WTC11 (cell line): Measurements from ENCODE around the gene SNX13. TPM values are rescaled to one million over a fixed set of nuclear protein-coding genes. Genes with fewer than 3 reads are reported as not detected.

ENCODE experiments used
- ATAC-seq: fragments of 200-7000 bp; cut with Tn5 transposase; 2 replicates; pipeline ENCODE4 v1.10.0; 2021; ENCODE audit warnings: mild to moderate bottlenecking, moderate library complexity
- CTCF ChIA-PET: fragments of 300-600 bp; sonication (Branson Sonifier 250); formaldehyde crosslinking; loops from one replicate; lab custom pipeline; 2021; ENCODE audit warnings: antibody characterized with exemption; lab: Charles Lee
- POLR2A ChIA-PET: fragments of 350-600 bp; sonication (Branson Sonifier 250); formaldehyde crosslinking; loops from one replicate; lab custom pipeline; 2021; ENCODE audit warnings: antibody characterized with exemption; lab: Charles Lee
- DNase-seq: peaks from one replicate; pipeline ENCODE4 v3.0.0; 2021; ENCODE audit warnings: low spot score
- H3K27ac Mint-ChIP-seq: 2 replicates; pipeline ENCODE4 v1.8.0; 2021; ENCODE audit warnings: mixed read lengths
- H3K27me3 Mint-ChIP-seq: 2 replicates; pipeline ENCODE4 v1.8.0; 2021; ENCODE audit warnings: low read depth, mild to moderate bottlenecking, moderate library complexity, mixed read lengths
- H3K36me3 Mint-ChIP-seq: 2 replicates; pipeline ENCODE4 v1.8.0; 2021; ENCODE audit warnings: mixed read lengths
- H3K4me1 Mint-ChIP-seq: 2 replicates; pipeline ENCODE4 v1.8.0; 2022; ENCODE audit warnings: mixed read lengths
- H3K4me3 Mint-ChIP-seq: 2 replicates; pipeline ENCODE4 v1.8.0; 2021; ENCODE audit warnings: mild to moderate bottlenecking, moderate library complexity, mixed read lengths
- H3K9me3 Mint-ChIP-seq: 2 replicates; pipeline ENCODE4 v1.8.0; 2021; ENCODE audit warnings: mixed read lengths
- ETV6 ChIP-seq: sonication (generic); formaldehyde crosslinking; IDR thresholded peaks from 2 replicates; pipeline ENCODE4 v1.8.1; 2022; ENCODE audit warnings: mild to moderate bottlenecking, missing genetic modification reagents
- FOXP1 ChIP-seq: sonication (generic); formaldehyde crosslinking; IDR thresholded peaks from 2 replicates; pipeline ENCODE4 v1.8.0; 2022; ENCODE audit warnings: missing genetic modification reagents, mild to moderate bottlenecking, moderate library complexity, borderline replicate concordance
- GRHL2 ChIP-seq: fragments of 250-450 bp; sonication (Bioruptor Pico); IDR thresholded peaks from 2 replicates; pipeline ENCODE4 v1.8.0; 2022; ENCODE audit warnings: mild to moderate bottlenecking, moderate library complexity; ENCODE audit not compliant: insufficient replicate concordance, severe bottlenecking
- IRF2 ChIP-seq: sonication (generic); formaldehyde crosslinking; IDR thresholded peaks from 2 replicates; pipeline ENCODE4 v1.8.0; 2022; ENCODE audit warnings: low read depth, missing genetic modification reagents, borderline replicate concordance
- MLX ChIP-seq: sonication (generic); formaldehyde crosslinking; IDR thresholded peaks from 2 replicates; pipeline ENCODE4 v1.8.1; 2023; ENCODE audit warnings: mild to moderate bottlenecking, missing genetic modification reagents, moderate library complexity
- MYBL2 ChIP-seq: sonication (generic); formaldehyde crosslinking; IDR thresholded peaks from 2 replicates; pipeline ENCODE4 v1.8.1; 2023; ENCODE audit warnings: mild to moderate bottlenecking, moderate library complexity, missing genetic modification reagents
- NR1H2 ChIP-seq: sonication (generic); formaldehyde crosslinking; IDR thresholded peaks from 2 replicates; pipeline ENCODE4 v1.9.0; 2021; ENCODE audit warnings: mild to moderate bottlenecking, moderate library complexity, missing genetic modification reagents
- NR2C2 ChIP-seq: sonication (generic); formaldehyde crosslinking; IDR thresholded peaks from 2 replicates; pipeline ENCODE4 v1.8.0; 2022; ENCODE audit warnings: mild to moderate bottlenecking, missing genetic modification reagents
- OVOL2 ChIP-seq: fragments of 250-450 bp; sonication (Bioruptor Pico); IDR thresholded peaks from 2 replicates; pipeline ENCODE4 v1.9.0; 2021; ENCODE audit warnings: mild to moderate bottlenecking, borderline replicate concordance
- SOX15 ChIP-seq: fragments of 250-450 bp; sonication (Bioruptor Pico); IDR thresholded peaks from 2 replicates; pipeline ENCODE4 v1.9.0; 2021; ENCODE audit warnings: mild to moderate bottlenecking
- TCF7 ChIP-seq: sonication (generic); formaldehyde crosslinking; IDR thresholded peaks from 2 replicates; pipeline ENCODE4 v1.8.0; 2022; ENCODE audit warnings: mild to moderate bottlenecking, low read depth, missing genetic modification reagents, moderate library complexity
- TEAD1 ChIP-seq: sonication (generic); formaldehyde crosslinking; IDR thresholded peaks from 2 replicates; pipeline ENCODE4 v1.8.0; 2022; ENCODE audit warnings: mild to moderate bottlenecking, missing genetic modification reagents
- TEAD4 ChIP-seq: sonication (generic); formaldehyde crosslinking; IDR thresholded peaks from 2 replicates; pipeline ENCODE4 v1.8.0; 2022; ENCODE audit warnings: mild to moderate bottlenecking, missing genetic modification reagents
- ZNF121 ChIP-seq: sonication (generic); formaldehyde crosslinking; IDR thresholded peaks from 2 replicates; pipeline ENCODE4 v1.8.0; 2023; ENCODE audit warnings: missing genetic modification reagents
- ZNF232 ChIP-seq: sonication (generic); formaldehyde crosslinking; IDR thresholded peaks from 2 replicates; pipeline ENCODE4 v1.8.0; 2022; ENCODE audit warnings: mild to moderate bottlenecking, missing genetic modification reagents
- ZNF396 ChIP-seq: fragments of 250-450 bp; sonication (Bioruptor Pico); IDR thresholded peaks from 2 replicates; pipeline ENCODE4 v1.8.0; 2021; ENCODE audit warnings: mild to moderate bottlenecking, moderate library complexity, borderline replicate concordance
- ZNF423 ChIP-seq: fragments of 250-450 bp; sonication (Bioruptor Pico); IDR thresholded peaks from 2 replicates; pipeline ENCODE4 v2.1.2; 2022; ENCODE audit warnings: mild to moderate bottlenecking, moderate library complexity
- ZNF425 ChIP-seq: fragments of 250-450 bp; sonication (Bioruptor Pico); conservative IDR thresholded peaks from 2 replicates; pipeline ENCODE4 v1.9.0; 2021; ENCODE audit warnings: mild to moderate bottlenecking
- ZNF512 ChIP-seq: sonication (generic); formaldehyde crosslinking; IDR thresholded peaks from 2 replicates; pipeline ENCODE4 v1.8.1; 2022; ENCODE audit warnings: missing genetic modification reagents, borderline replicate concordance
- total RNA-seq: library from RNA; stranded (reverse); gene quantifications from 3 replicates; pipeline ENCODE4 v1.2.3, GENCODE V29; 2021
- TF ChIP-seq, protein P1 (sequence below): sonication (generic); formaldehyde crosslinking; IDR thresholded peaks from 2 replicates; pipeline ENCODE4 v1.8.0; 2022; ENCODE audit warnings: mild to moderate bottlenecking, missing genetic modification reagents
- TF ChIP-seq, protein P2 (sequence below): fragments of 250-450 bp; sonication (Bioruptor Pico); IDR thresholded peaks from 2 replicates; pipeline ENCODE4 v1.9.0; 2021; ENCODE audit warnings: mild to moderate bottlenecking
- TF ChIP-seq, protein P3 (sequence below): fragments of 250-450 bp; sonication (Bioruptor Pico); IDR thresholded peaks from 2 replicates; pipeline ENCODE4 v1.8.0; 2021; ENCODE audit warnings: mild to moderate bottlenecking

SNX13 gene
- total RNA-seq, 1 experiment from 2014 or later: 27.5 TPM

GRCh38 chr7:17855202-17855601, 85.1 kb downstream of the SNX13 start:
- Mint-ChIP-seq H3K27ac (no peak overlapping the region), H3K4me3 (no peak overlapping the region), H3K4me1 (no peaks in the 10 kb centered on the region), H3K9me3 (peaks cover 15% of the 10 kb centered on the region), H3K36me3 (peaks cover 20% of the 10 kb centered on the region), H3K27me3 (no peaks in the 10 kb centered on the region)
- no peak for DNase-seq
- ChIA-PET CTCF (no interaction called here), POLR2A (no interaction called here)
- no peak for ATAC-seq
- TF ChIP-seq ZNF425 (CRISPR knock-in tag): no peak
- TF ChIP-seq ZNF232: no peak
- no peak for TF ChIP-seq ZNF512 (CRISPR knock-in tag)
- TF ChIP-seq ZNF396 (CRISPR knock-in tag): no peak
- no peak for TF ChIP-seq NR1H2 (CRISPR knock-in tag)
- no peak for TF ChIP-seq MYBL2 (CRISPR knock-in tag)
- TF ChIP-seq TCF7 (CRISPR knock-in tag): no peak
- no peak for TF ChIP-seq MLX

- DNase-seq (no peak), ATAC-seq (no peak)
- Mint-ChIP-seq H3K27me3 (no peaks in the 10 kb centered on the region), H3K4me3 (no peak overlapping the region), H3K27ac (no peak overlapping the region), H3K9me3 (peaks cover 15% of the 10 kb centered on the region), H3K4me1 (no peaks in the 10 kb centered on the region), H3K36me3 (peaks cover 20% of the 10 kb centered on the region)
- ChIA-PET CTCF (no interaction called here), POLR2A (no interaction called here)
- TF ChIP-seq ETV6 (CRISPR knock-in tag): no peak
- TF ChIP-seq, protein P1, sequence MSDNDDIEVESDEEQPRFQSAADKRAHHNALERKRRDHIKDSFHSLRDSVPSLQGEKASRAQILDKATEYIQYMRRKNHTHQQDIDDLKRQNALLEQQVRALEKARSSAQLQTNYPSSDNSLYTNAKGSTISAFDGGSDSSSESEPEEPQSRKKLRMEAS (CRISPR knock-in tag): no peak
- TF ChIP-seq ZNF423 (CRISPR knock-in tag): no peak
- TF ChIP-seq FOXP1 (CRISPR knock-in tag): no peak
- no peak for TF ChIP-seq TEAD1 (CRISPR knock-in tag)
- TF ChIP-seq IRF2 (CRISPR knock-in tag): no peak
- no peak for TF ChIP-seq TEAD4
- TF ChIP-seq, protein P2, sequence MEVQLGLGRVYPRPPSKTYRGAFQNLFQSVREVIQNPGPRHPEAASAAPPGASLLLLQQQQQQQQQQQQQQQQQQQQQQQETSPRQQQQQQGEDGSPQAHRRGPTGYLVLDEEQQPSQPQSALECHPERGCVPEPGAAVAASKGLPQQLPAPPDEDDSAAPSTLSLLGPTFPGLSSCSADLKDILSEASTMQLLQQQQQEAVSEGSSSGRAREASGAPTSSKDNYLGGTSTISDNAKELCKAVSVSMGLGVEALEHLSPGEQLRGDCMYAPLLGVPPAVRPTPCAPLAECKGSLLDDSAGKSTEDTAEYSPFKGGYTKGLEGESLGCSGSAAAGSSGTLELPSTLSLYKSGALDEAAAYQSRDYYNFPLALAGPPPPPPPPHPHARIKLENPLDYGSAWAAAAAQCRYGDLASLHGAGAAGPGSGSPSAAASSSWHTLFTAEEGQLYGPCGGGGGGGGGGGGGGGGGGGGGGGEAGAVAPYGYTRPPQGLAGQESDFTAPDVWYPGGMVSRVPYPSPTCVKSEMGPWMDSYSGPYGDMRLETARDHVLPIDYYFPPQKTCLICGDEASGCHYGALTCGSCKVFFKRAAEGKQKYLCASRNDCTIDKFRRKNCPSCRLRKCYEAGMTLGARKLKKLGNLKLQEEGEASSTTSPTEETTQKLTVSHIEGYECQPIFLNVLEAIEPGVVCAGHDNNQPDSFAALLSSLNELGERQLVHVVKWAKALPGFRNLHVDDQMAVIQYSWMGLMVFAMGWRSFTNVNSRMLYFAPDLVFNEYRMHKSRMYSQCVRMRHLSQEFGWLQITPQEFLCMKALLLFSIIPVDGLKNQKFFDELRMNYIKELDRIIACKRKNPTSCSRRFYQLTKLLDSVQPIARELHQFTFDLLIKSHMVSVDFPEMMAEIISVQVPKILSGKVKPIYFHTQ (CRISPR knock-in tag): no peak
- no peak for TF ChIP-seq OVOL2 (CRISPR knock-in tag)
- no peak for TF ChIP-seq SOX15 (CRISPR knock-in tag)
- no peak for TF ChIP-seq ZNF425 (CRISPR knock-in tag)
- TF ChIP-seq, protein P3, sequence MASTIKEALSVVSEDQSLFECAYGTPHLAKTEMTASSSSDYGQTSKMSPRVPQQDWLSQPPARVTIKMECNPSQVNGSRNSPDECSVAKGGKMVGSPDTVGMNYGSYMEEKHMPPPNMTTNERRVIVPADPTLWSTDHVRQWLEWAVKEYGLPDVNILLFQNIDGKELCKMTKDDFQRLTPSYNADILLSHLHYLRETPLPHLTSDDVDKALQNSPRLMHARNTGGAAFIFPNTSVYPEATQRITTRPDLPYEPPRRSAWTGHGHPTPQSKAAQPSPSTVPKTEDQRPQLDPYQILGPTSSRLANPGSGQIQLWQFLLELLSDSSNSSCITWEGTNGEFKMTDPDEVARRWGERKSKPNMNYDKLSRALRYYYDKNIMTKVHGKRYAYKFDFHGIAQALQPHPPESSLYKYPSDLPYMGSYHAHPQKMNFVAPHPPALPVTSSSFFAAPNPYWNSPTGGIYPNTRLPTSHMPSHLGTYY: no peak
- no peak for TF ChIP-seq GRHL2 (CRISPR knock-in tag)
- TF ChIP-seq NR2C2 (CRISPR knock-in tag): no peak
- no peak for TF ChIP-seq ZNF121 (CRISPR knock-in tag)
Observed at GRCh38 chr7:17854261-17855047, 85.8 kb downstream of the SNX13 start.
